GM12891 (cell line): ENCODE measurements around the gene TEX2.

Experiments
- DNase-seq: peaks from one replicate; pipeline ENCODE4 v3.0.0; 2011; ENCODE audit warnings: low spot score; ENCODE audit not compliant: insufficient read length
- FAIRE-seq: peaks from 2 replicates; lab custom pipeline; 2011; peaks lifted over from hg19 to GRCh38; lab: Jason Lieb, UNC
- PAX5 ChIP-seq: IDR thresholded peaks from 2 replicates; pipeline ENCODE4 v1.6.1; 2011; ENCODE audit warnings: low read length, moderate library complexity, mild to moderate bottlenecking; ENCODE audit not compliant: insufficient read depth, severe bottlenecking
- POLR2A ChIP-seq: IDR thresholded peaks from 2 replicates; pipeline ENCODE4 v1.6.1; 2011; ENCODE audit warnings: low read depth, low read length, control low read depth
- POLR2AphosphoS5 ChIP-seq: IDR thresholded peaks from 2 replicates; pipeline ENCODE4 v1.6.1; 2011; ENCODE audit warnings: low read depth, low read length, control low read depth
- POU2F2 ChIP-seq: IDR thresholded peaks from 2 replicates; pipeline ENCODE4 v1.6.1; 2011; ENCODE audit warnings: low read depth, mild to moderate bottlenecking, control low read depth, low read length, moderate library complexity
- SPI1 ChIP-seq: IDR thresholded peaks from 2 replicates; pipeline ENCODE4 v1.6.1; 2011; ENCODE audit warnings: low read depth, low read length, control low read depth
- TAF1 ChIP-seq: IDR thresholded peaks from 2 replicates; pipeline ENCODE4 v1.6.1; 2011; ENCODE audit warnings: low read depth, low read length, control low read depth

The TEX2 gene

DNA sequence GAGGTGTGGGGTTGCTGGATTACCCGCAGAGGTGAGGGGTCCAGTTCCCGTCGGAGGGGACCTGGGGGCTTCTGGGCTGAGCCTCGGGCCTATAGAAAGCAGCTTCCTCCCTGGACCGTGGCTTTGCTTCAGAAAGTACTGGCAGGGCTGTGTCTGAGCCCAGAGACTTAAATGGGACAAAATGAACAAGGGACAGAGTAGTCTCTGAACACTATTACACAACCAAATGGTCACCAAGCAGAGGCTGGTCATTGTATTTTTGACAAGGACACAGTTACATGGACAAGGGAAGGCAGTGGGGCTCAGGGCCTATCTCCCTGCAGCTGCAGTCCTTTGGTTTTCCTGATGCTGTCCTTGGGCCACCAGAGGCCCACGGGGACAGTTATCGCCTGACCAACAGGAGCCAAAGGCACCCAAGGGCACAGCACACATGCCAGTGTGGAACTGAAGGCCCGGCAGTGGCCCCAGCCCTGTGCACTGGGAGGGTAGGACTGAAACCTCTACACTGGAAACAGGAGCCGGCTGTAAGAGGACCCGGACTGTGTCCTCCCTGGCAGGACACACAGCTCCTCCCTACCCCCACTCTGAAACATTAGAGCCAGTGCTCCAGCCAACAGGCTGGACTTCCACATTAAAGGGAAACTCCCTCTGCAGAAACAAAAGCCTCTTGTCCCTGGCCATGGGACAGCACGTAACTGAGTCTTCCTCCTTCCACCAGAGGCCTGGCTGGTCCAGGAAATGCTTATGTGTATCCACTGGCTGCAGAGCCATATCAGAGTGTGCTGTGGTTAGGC, 107.1 kb downstream of the TEX2 start:
- TF ChIP-seq POLR2A (no peak), TAF1 (no peak), POLR2AphosphoS5 (no peak), POU2F2 (no peak), SPI1 (no peak), PAX5 (no peak)
- DNase-seq (no peak), FAIRE-seq (no peak)

DNA sequence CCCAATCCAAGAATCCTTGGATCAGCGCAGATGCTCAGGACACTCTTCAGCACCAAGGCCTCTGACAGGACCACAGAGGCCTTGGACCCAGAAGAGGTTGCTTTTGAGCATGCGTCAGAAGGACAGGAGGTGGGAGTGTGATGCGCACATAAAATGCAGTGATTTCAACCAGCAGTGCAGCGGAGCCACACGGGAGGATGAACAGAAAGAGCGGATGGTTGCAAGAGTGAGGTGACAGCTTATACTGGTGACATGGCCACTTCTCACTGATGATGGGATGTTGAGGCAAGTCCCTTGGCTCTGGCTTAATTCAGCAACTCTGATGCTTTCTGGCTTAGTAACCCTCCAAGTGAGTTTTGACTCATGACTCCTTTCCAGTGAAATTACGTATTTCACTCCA, 107.9 kb downstream of the TEX2 start:
- DNase-seq (no peak), FAIRE-seq (no peak)
- TF ChIP-seq SPI1 = no peak
- TF ChIP-seq PAX5 = no peak
- no peak for TF ChIP-seq TAF1

DNA sequence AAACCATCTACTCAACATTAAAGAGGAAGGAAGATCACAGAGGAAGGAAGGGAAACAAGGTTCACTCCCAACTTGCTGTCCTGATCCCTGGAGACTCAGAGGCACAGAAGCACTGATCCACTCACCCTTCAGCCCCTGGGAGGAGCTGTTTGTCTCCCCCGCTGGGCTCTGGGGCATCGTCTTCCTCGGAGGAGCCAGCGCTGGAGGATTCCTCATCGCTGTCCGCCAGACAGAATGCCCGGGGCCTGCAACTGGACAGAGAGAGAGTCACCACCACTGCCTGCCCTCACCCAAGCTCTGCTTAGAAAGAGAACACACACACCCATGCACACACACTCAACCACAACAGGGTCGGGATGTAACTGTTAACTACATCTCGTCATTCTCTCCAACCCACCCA, 108.3 kb downstream of the TEX2 start:
- FAIRE-seq = no peak
- DNase-seq = no peak
- TF ChIP-seq SPI1 = no peak
- no peak for TF ChIP-seq POLR2AphosphoS5
- no peak for TF ChIP-seq POLR2A
- TF ChIP-seq POU2F2 = no peak
- no peak for TF ChIP-seq TAF1
- no peak for TF ChIP-seq PAX5

DNA sequence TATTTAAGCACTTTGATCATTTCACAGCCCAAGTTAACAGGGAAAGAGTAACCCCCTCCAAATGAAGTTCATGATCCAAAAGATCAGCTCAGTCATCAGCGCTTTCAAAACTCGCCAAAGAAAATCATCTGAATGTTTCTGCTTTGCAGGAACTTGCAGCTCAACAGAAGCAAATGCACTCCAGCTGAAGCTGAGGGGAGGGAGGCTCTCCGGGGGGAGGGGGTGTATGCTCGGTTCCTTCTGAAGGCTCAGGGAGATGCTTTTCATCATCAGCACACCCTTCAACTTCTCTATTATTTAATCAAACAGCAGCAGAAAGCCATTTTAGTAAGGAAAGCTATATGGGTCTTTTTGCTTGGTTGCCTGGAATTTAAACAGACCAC, 108.8 kb downstream of the TEX2 start:
- TF ChIP-seq SPI1 = no peak
- no peak for TF ChIP-seq POU2F2
- TF ChIP-seq POLR2AphosphoS5 = no peak
- TF ChIP-seq TAF1 = no peak
- no peak for TF ChIP-seq PAX5
- FAIRE-seq (no peak), DNase-seq (no peak)

DNA sequence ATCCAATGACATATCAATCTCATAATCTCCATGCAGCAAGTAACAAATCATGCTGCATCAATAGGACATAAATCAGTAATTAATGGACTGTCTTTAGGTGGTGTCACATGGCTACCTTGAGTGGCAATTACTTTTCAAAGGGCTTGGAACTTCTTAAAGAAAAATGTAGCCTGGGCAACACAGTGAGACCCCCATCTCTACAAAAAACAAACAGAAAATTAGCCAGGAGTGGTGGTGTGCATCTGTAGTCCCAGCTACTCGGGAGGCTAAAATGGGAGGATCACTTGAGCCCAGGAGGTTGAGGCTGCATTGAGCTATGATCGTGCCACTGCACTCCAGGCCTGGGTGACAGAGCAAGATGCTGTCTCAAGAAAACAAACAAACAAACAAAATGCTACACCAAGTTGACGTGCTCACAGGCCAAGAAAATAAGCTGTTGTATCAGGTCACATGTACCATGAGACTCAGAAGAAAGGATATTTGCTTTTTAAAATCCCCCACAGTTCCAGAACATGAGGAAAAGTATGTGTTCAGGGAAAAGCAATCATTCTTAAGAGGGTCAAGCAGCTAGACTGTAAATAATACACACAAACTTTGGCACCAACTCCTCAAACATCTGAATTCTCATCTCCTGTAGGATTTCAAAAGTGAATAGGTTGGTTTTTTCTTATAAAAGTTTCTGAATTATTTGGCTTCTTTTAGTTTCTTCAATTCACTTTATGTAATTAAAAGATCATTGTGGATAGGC, 109.3 kb downstream of the TEX2 start:
- FAIRE-seq (no peak), DNase-seq (no peak)
- TF ChIP-seq POU2F2 (no peak), POLR2A (no peak), POLR2AphosphoS5 (no peak), TAF1 (no peak), SPI1 (no peak), PAX5 (no peak)

DNA sequence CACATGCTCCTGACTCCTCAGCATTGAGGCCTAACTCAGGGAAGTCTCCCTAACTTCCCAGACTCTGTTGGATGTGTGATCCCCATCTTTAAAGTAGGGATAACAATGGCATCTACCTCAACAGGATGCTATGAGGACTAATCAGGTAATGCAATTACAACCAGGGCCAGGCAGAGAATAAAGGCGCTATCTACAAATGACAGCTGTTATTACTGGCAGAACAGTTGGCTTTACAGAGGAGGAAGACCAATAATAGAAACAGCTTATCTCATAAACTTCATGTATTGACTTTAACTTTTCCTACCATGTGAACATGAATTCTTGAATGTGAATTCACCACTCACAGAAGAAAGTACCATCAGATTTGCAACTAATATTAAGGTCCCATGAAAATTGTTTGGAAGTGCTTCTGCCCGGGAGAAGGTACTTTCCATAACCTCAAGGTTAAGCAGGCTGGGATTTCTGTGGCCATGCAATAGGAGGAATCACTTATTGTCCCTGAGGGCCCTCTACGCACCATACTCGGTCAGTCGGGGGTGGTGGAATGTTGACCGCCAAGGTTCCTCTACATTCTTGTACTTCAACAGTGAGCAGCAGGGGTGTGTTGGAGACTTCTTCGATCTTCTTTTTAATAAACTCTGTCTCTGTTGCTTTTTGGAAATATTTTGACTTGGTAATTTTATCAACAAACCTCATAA, 110.5 kb downstream of the TEX2 start:
- DNase-seq (no peak), FAIRE-seq (no peak)

DNA sequence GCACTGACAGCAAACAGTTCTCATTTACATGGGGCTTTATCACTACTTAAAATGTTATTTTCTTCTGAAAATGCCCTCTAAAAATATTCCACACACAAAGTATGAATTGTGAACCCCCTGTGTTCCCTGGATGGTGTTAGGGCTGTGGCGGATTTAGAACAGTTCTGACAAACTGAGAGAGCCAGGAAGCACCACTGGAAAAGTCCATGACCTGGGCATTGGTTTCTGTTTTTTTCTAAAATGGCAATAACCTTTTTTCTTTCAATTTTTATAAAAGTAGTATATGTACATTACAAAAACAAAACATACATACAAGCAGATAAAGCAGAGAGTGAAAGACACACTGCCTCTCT, 112.1 kb downstream of the TEX2 start:
- TF ChIP-seq POU2F2 (no peak), TAF1 (no peak), POLR2A (no peak), SPI1 (no peak), PAX5 (no peak), POLR2AphosphoS5 (no peak)
- DNase-seq (no peak), FAIRE-seq (no peak)

More for the DNA sequence above, 110.5 kb downstream of the TEX2 start:
- no peak for TF ChIP-seq TAF1
- TF ChIP-seq PAX5 = no peak
- TF ChIP-seq POLR2AphosphoS5 = no peak
- no peak for TF ChIP-seq POU2F2
- TF ChIP-seq SPI1 = no peak
- TF ChIP-seq POLR2A = no peak

DNA sequence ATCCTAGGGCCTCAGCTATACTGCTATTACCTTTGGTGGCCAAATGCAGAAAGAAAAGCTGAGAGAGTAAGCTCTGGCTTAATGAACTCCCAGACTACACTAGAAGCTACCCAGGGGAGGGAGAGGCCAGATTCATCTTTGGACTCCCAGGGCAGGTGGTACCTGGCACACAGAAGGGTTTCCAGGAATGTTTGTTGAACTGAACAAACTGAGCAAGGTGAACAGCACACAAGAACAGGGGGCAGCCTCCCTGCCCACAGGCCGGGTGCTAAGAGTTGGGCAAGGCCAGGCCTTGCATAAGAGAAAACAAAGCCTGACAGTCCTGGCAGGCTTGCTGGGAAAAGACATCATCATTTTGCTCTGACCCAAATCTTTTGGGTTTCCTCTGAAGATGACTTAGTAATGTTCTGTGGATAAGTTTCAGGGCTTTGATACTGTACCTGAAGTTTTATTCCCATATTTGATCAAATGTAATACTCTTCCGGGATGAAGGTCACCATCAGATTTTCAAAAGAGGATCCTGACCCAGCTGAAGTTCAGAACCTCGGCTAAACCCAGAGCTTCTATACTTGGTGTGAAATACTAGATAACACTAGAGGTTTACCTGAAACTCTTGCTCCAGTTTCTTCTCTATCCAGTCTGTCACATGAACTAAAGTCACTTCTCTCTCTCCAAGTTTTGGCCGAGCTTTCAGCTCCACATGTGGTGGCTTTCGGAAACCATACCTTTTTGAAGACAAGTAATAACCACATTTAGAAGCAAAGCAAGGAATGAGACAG, 112.6 kb downstream of the TEX2 start:
- FAIRE-seq (no peak), DNase-seq (no peak)
- TF ChIP-seq POLR2A = no peak
- TF ChIP-seq PAX5 = no peak
- no peak for TF ChIP-seq TAF1
- TF ChIP-seq POLR2AphosphoS5 = no peak
- no peak for TF ChIP-seq SPI1
- TF ChIP-seq POU2F2 = no peak
